Skeletal muscle tissue (tissue), 4 donors: ENCODE measurements around the gene SBK3. TPM values are rescaled to one million over a fixed set of nuclear protein-coding genes. Genes with fewer than 3 reads are reported as not detected.

ENCODE experiments used
- H3K27ac ChIP-seq: one replicate; pipeline ENCODE4 v1.7.0; 2013; ENCODE audit warnings: mild to moderate bottlenecking, low read depth, low read length, inconsistent platforms
- H3K27me3 ChIP-seq, 3 donors: one replicate each; pipeline ENCODE4 v1.7.0; 2013; ENCODE audit warnings: low read length in 3 of 3; ENCODE audit not compliant: control insufficient read depth in 3 of 3, insufficient read depth in 3 of 3
- H3K36me3 ChIP-seq, 3 donors: one replicate each; pipeline ENCODE4 v1.7.0; 2013; ENCODE audit warnings: low read length in 3 of 3; ENCODE audit not compliant: control insufficient read depth in 3 of 3, insufficient read depth in 3 of 3
- H3K4me1 ChIP-seq, 3 donors: one replicate each; pipeline ENCODE4 v1.7.0; 2013; ENCODE audit warnings: low read length in 3 of 3, mild to moderate bottlenecking in 3 of 3; ENCODE audit not compliant: control insufficient read depth in 3 of 3, insufficient read depth in 3 of 3
- H3K4me3 ChIP-seq, 3 donors: one replicate each; pipeline ENCODE4 v1.7.0; 2013; ENCODE audit warnings: low read length in 3 of 3
- H3K9ac ChIP-seq, 3 donors: one replicate each; pipeline ENCODE4 v1.7.0; 2013; ENCODE audit warnings: low read length in 3 of 3, mild to moderate bottlenecking in 3 of 3, moderate library complexity in 2 of 3, low read depth in 1 of 3
- H3K9me3 ChIP-seq, 3 donors: one replicate each; pipeline ENCODE4 v1.7.0; 2013; ENCODE audit warnings: low read length in 3 of 3; ENCODE audit not compliant: control insufficient read depth in 3 of 3
- total RNA-seq: library from RNA; depleted of rRNA; stranded (reverse); fragments of >200 nt; gene quantifications from one replicate; pipeline ENCODE4 v1.2.3, GENCODE V29; 2014
- donor health status: Osteomylitis.

SBK3 gene
- total RNA-seq, 1 donor from 2014 or later, result not detected

GRCh38 chr19:55525289-55526101 is 19.8 kb downstream of the SBK3 start:
- Histone ChIP-seq H3K36me3 (no peaks in the 10 kb centered on the region), H3K27ac (peak overlapping the region; percentile 68), H3K27me3 (peaks cover 0 to 6% (median 2%) of the 10 kb centered on the region in 3 donors), H3K9me3 (peaks cover 0 to 2% (median 0%) of the 10 kb centered on the region in 3 donors), H3K4me3 (peak overlapping the region in 2 of 3 donors; percentile 20 to 54), H3K9ac (peak overlapping the region in 2 of 3 donors; percentile 45 to 78), H3K4me1 (peaks cover 24 to 36% (median 30%) of the 10 kb centered on the region in 3 donors)

- Histone ChIP-seq H3K36me3 (no peaks in the 10 kb centered on the region), H3K9ac (peak overlapping the region; percentile 28 to 72 (median 40)), H3K4me3 (peak overlapping the region in 1 of 3 donors; percentile 22), H3K9me3 (no peaks in the 10 kb centered on the region), H3K27ac (peak overlapping the region; percentile 69), H3K4me1 (peaks cover 18 to 36% (median 32%) of the 10 kb centered on the region in 3 donors), H3K27me3 (no peaks in the 10 kb centered on the region)
Observed at GRCh38 chr19:55520691-55521292, 24.6 kb downstream of the SBK3 start.

GRCh38 chr19:55519451-55520311 is 25.7 kb downstream of the SBK3 start:
- Histone ChIP-seq H3K4me1 (peaks cover 15 to 33% (median 29%) of the 10 kb centered on the region in 3 donors), H3K4me3 (no peak overlapping the region), H3K9me3 (no peaks in the 10 kb centered on the region), H3K36me3 (no peaks in the 10 kb centered on the region), H3K27me3 (no peaks in the 10 kb centered on the region), H3K27ac (peak overlapping the region; percentile 69), H3K9ac (no peak overlapping the region)

GRCh38 chr19:55516878-55517620 is 28.3 kb downstream of the SBK3 start:
- Histone ChIP-seq H3K36me3 (no peaks in the 10 kb centered on the region), H3K27ac (peak overlapping the region; percentile 93), H3K4me3 (peak overlapping the region; percentile 56 to 71 (median 60)), H3K9ac (peak overlapping the region; percentile 72 to 84 (median 82)), H3K4me1 (peaks cover 15 to 30% (median 26%) of the 10 kb centered on the region in 3 donors), H3K27me3 (no peaks in the 10 kb centered on the region), H3K9me3 (no peaks in the 10 kb centered on the region)

- H3K27ac ChIP-seq, result no peak overlapping the region
- H3K27me3 ChIP-seq, result peaks cover 0 to 10% (median 8%) of the 10 kb centered on the region in 3 donors
- no peaks in the 10 kb centered on the region for H3K36me3 ChIP-seq
- H3K4me3 ChIP-seq, result no peak overlapping the region
- H3K4me1 ChIP-seq, result peaks cover 5 to 9% (median 8%) of the 10 kb centered on the region in 3 donors
- no peak overlapping the region for H3K9ac ChIP-seq
- H3K9me3 ChIP-seq, result no peaks in the 10 kb centered on the region
Observed at GRCh38 chr19:55508120-55508519, 37.2 kb downstream of the SBK3 start.

- Histone ChIP-seq H3K27ac (no peak overlapping the region), H3K27me3 (peaks cover 0 to 10% (median 8%) of the 10 kb centered on the region in 3 donors), H3K4me1 (peaks cover 5 to 9% (median 8%) of the 10 kb centered on the region in 3 donors), H3K9me3 (no peaks in the 10 kb centered on the region), H3K36me3 (peaks cover 0 to 6% (median 0%) of the 10 kb centered on the region in 3 donors), H3K4me3 (no peak overlapping the region), H3K9ac (no peak overlapping the region)
Observed at GRCh38 chr19:55504981-55505380, 40.4 kb downstream of the SBK3 start.

- Histone ChIP-seq H3K4me1 (peaks cover 5 to 9% (median 8%) of the 10 kb centered on the region in 3 donors), H3K9me3 (no peaks in the 10 kb centered on the region), H3K27ac (no peak overlapping the region), H3K4me3 (peak overlapping the region in 2 of 3 donors; percentile 68 to 69), H3K36me3 (peaks cover 0 to 11% (median 0%) of the 10 kb centered on the region in 3 donors), H3K9ac (peak overlapping the region in 2 of 3 donors; percentile 6 to 33), H3K27me3 (peaks cover 0 to 10% (median 8%) of the 10 kb centered on the region in 3 donors)
Observed at GRCh38 chr19:55504252-55504603, 41.1 kb downstream of the SBK3 start.

- Histone ChIP-seq H3K27me3 (peaks cover 0 to 10% (median 8%) of the 10 kb centered on the region in 3 donors), H3K27ac (no peak overlapping the region), H3K9ac (peak overlapping the region in 2 of 3 donors; percentile 6 to 33), H3K9me3 (no peaks in the 10 kb centered on the region), H3K4me3 (peak overlapping the region; percentile 64 to 69 (median 68)), H3K36me3 (peaks cover 0 to 11% (median 0%) of the 10 kb centered on the region in 3 donors), H3K4me1 (peaks cover 5 to 9% (median 8%) of the 10 kb centered on the region in 3 donors)
Observed at GRCh38 chr19:55503502-55504251, 41.7 kb downstream of the SBK3 start.
